ENCODE data around the gene SLC25A11.

The SLC25A11 gene

GRCh38 chr17:4966844-4967538 lies 27.1 kb upstream of the SLC25A11 start:
- peak; percentile 81 for DNase-seq (ENCODE audit: low read depth)

- no peak for DNase-seq (ENCODE audit: low read depth)
These were observed 25.6 kb upstream of the SLC25A11 start for GRCh38 chr17:4965311-4965986.

DNA sequence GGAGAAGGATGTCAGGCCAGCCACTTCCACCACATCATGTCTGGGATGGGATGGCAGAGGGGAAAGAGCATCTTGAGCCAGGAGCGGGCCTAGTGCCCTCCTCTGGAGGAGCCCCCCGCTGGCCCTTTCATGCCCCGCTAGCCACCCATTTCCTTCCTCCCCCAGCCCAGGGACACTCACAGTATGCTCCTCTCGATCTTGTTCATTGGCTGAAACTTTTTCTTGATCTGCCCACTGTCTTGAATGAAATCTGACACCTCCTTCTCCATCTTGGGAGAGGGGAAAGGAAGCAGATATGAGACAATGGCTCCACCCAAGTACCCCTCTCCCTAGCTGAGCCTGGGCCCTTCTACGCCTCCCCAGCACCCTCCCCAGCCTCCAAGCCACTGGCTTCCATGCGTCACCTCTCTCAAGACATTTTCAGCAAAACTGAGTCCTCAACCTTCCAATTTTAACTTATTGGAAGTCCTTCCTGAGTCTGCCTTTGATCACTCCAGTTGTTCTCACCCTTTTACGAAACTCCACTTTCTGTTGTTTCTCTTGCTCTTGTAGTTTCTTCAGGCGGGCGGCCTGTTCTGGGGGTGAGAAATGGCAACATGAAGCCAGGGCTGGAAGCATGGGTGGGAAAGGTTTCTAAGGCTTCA lies 20.6 kb upstream of the SLC25A11 start:
- DNase-seq (ENCODE audit: low read depth): no peak

GRCh38 chr17:4959261-4959965 lies 19.6 kb upstream of the SLC25A11 start:
- DNase-seq (ENCODE audit: low read depth): no peak

DNA sequence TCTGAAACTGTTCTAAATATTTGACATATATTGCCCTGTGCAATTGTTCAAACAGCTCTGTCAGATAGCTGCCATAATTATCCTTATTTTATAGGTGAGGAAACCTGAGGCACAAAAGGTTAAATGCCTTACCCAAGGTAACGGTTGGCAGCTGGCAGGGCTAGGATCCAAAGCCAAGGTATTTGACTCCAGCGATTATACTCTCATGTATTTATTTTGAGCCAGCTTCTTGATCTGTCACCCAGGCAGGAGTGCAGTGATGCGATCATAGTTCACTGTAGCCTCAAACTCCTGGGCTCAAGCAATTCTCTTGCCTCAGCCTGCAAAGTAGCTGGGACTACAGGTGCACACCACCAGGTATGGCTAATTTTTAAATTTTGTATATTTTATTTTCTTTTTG lies 18.3 kb upstream of the SLC25A11 start:
- DNase-seq (ENCODE audit: low read depth): no peak

GRCh38 chr17:4956493-4957061 lies 16.7 kb upstream of the SLC25A11 start:
- no peak for DNase-seq (ENCODE audit: low read depth)

GRCh38 chr17:4955091-4955490 lies 15.2 kb upstream of the SLC25A11 start:
- DNase-seq (ENCODE audit: low read depth): no peak

DNA sequence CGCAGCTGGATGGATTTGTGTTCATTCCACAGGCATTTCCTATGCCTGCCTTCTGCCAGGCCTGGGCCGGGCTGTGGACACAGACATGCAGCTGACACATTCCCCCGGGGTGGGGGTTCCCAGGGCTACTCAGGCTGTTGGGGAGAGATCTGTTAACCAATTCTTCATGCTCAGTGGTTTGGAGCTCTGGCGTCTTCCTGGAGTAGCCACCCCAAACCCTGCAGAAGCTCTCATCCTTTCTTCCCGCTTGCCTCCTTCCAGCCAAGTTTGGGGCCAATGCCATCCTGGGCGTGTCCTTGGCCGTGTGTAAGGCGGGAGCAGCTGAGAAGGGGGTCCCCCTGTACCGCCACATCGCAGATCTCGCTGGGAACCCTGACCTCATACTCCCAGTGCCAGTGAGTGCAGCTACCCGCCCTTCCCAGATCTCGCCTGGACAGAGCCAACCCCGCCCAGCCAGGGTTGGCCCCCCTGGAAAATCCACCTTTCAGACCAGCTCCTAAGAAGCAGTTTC lies 13.7 kb upstream of the SLC25A11 start:
- no peak for DNase-seq (ENCODE audit: low read depth)

- DNase-seq (ENCODE audit: low read depth): no peak
These were observed 11.6 kb upstream of the SLC25A11 start for GRCh38 chr17:4951486-4951885.

- DNase-seq (ENCODE audit: low read depth): no peak
These were observed 10.9 kb upstream of the SLC25A11 start, which contains the start of gene ENO3 for GRCh38 chr17:4950746-4951204. Gene ENO3 (plus strand): TSS chr17:4951119. CDS start chr17:4951830, 711 bp downstream.

GRCh38 chr17:4950075-4950745 lies 10.4 kb upstream of the SLC25A11 start:
- DNase-seq (ENCODE audit: low read depth): no peak

GRCh38 chr17:4949321-4950074 lies 9.7 kb upstream of the SLC25A11 start:
- peak; percentile 46 for DNase-seq (ENCODE audit: low read depth)

GRCh38 chr17:4948931-4949320 lies 9.1 kb upstream of the SLC25A11 start:
- peak; percentile 26 for DNase-seq (ENCODE audit: low read depth)

GRCh38 chr17:4948166-4948930 lies 8.5 kb upstream of the SLC25A11 start, which contains the start of gene PFN1:
Gene PFN1 (minus strand): TSS chr17:4948530. CDS start chr17:4948394, 136 bp downstream.
- DNase-seq (ENCODE audit: low read depth): peak; percentile 80

DNA sequence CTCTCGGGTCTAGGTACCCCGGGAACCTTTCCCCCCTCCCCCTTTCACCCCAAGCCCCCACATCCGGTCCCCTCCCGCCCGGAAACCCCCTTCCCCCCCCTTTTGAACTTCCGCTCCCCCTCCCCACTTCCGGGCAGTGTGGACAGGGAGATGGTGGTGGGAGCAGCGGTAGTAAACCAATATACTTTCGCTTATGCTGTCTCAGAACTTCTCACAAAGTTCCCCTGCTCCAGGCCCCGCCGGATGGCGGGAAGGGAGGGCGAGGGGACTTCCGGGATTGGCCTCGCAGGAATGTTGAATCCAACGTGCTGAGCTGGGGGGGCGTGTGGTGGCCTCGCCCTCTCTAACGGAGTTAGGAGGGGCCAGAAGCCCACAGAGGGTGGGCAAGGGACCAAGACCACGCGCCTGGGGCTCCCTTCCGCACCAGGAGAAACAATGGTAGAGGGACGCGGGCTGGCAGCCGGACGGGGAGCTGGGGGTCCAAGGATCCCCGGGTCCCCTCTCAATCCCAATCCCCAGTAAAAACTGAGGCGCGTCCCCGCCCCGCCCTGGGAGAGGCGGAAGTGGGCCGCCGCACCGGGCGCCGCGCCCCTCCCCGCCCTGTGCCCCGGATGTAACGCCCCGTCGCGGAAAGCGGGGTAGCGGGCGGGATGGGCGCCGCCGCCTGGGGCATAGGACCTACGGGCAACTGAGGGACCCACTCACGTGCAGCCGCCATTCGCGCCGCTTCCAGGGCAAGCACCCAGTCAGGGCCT lies 7.7 kb upstream of the SLC25A11 start:
- peak; percentile 32 for DNase-seq (ENCODE audit: low read depth)

- DNase-seq (ENCODE audit: low read depth): no peak
These were observed 7.2 kb upstream of the SLC25A11 start for GRCh38 chr17:4947010-4947410.

DNA sequence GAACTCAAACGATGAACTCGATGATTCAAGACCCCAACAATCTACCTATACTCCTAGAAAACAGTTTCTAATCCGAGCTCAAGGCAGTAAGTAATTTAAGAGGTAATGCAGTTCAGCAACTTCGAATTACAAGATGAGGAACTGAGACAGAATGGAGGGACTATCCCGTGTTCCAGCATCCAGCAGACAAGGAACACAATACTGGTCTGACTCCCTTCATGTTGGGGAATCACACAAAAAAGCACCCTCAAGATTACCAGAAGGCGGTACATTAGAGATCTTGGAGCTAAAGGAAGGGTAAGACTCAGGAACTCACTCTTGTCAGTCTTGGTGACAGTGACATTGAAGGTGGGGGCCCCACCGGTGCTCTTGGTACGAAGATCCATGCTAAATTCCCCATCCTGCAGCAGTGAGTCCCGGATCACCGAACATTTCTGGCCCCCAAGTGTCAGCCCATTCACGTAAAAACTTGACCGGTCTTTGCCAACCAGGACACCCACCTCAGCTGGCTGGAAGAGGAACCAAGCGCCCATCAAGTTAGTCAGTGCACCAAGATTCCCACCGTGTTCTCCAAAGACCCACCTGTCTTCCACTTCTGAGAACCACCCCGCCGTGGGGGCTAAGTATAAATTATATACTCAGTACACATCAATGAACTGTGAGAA lies 6.6 kb upstream of the SLC25A11 start:
- DNase-seq (ENCODE audit: low read depth): no peak

DNA sequence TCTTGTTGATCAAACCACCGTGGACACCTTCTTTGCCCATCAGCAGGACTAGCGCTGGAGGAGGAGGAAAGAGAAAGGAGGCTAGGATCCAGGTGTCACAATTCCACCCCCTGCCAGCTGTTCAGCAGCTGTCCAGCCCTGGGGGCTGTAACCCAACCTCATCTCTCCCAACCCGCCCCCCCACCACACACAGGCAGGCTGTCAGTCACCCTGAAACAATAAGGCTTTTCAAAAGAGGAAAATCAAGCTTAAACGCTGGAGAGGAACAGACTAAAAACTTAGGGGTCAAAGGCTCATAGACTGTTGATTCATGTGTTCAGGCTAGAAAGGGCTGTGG lies 6.1 kb upstream of the SLC25A11 start:
- no peak for DNase-seq (ENCODE audit: low read depth)
